ENCODE results near the gene SLC22A5. TPM values are rescaled to one million over a fixed set of nuclear protein-coding genes. Genes with fewer than 3 reads are reported as not detected.

Gene SLC22A5
- total and polyA plus RNA-seq, 8 donors: 5.5 to 13.1 (median 7.8) TPM

DNA sequence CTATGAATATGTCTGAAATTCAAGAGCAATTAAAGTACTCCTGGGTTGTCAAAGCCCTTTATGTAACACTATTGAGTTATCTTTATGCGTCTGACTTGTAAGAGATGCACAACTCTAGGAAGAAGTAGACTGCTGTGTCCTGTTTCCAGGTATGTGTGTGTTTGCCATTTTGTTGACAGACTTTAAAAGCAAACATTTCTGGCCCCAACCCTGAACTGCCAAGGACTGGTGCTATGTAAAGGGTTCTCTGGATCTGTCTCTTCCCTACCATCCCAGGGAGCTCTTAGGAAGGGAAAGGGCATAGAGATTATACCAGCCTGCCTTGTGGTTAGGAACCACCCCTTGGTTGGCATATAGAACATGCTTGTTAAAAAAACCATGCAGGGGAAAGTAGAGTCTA, 12.1 kb downstream of the SLC22A5 start:
- peaks cover 0 to 4% (median 3%) of the 10 kb centered on the region in 3 donors for H3K4me1 ChIP-seq
- peaks cover 0 to 27% (median 0%) of the 10 kb centered on the region in 3 donors for H3K36me3 ChIP-seq
- no peak for FAIRE-seq
- H3K9me3 ChIP-seq: no peaks in the 10 kb centered on the region
- no peaks in the 10 kb centered on the region for H3K27me3 ChIP-seq
- ATAC-seq: no peak
- no peak overlapping the region for H3K27ac ChIP-seq
- TF ChIP-seq, protein P1, sequence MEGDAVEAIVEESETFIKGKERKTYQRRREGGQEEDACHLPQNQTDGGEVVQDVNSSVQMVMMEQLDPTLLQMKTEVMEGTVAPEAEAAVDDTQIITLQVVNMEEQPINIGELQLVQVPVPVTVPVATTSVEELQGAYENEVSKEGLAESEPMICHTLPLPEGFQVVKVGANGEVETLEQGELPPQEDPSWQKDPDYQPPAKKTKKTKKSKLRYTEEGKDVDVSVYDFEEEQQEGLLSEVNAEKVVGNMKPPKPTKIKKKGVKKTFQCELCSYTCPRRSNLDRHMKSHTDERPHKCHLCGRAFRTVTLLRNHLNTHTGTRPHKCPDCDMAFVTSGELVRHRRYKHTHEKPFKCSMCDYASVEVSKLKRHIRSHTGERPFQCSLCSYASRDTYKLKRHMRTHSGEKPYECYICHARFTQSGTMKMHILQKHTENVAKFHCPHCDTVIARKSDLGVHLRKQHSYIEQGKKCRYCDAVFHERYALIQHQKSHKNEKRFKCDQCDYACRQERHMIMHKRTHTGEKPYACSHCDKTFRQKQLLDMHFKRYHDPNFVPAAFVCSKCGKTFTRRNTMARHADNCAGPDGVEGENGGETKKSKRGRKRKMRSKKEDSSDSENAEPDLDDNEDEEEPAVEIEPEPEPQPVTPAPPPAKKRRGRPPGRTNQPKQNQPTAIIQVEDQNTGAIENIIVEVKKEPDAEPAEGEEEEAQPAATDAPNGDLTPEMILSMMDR (IDR thresholded peaks at IDR 0.05): no peak
- intact Hi-C loops (cut with DNase I): loop anchor here in 2 of 3 donors (2.0 to 10.0 kb wide), 2 partner anchors 119 to 123 kb away; no protein-coding TSS in a partner anchor
- WGBS, 2 donors: 68 to 89% methylated on average over 1 of the region's 1 CpG
- no peak for DNase-seq
- no peak overlapping the region for H3K4me3 ChIP-seq

DNA sequence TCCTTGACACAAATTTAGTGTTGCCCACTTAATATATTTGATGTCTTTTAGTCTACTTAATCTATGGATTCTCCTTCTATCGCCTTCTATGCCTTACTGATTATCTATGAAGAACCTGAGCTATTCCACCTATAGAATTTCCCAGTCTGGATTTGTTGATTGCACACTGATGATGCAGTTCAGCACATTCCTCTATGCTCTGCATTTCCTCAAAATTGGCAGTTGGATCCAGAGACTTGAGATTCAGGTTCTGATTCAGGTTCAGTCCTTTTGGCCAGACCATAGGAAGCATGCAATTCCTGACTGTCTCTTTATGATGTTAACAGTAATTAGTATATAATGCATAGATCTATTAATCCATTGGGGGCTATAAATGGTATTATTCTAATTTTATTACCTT, 13.8 kb downstream of the SLC22A5 start:
- DNase-seq (no peak), ATAC-seq (no peak), FAIRE-seq (no peak)
- Histone ChIP-seq H3K9me3 (no peaks in the 10 kb centered on the region), H3K4me1 (peaks cover 0 to 20% (median 4%) of the 10 kb centered on the region in 3 donors), H3K4me3 (no peak overlapping the region), H3K27ac (no peak overlapping the region), H3K36me3 (peaks cover 0 to 27% (median 0%) of the 10 kb centered on the region in 3 donors), H3K27me3 (no peaks in the 10 kb centered on the region)
- WGBS, 2 donors: 67 to 95% methylated on average over 1 of the region's 1 CpG
- intact Hi-C loops (cut with DNase I): loop anchor here in 2 of 3 donors (2.0 to 10.0 kb wide), 2 partner anchors 118 to 122 kb away; no protein-coding TSS in a partner anchor
- TF ChIP-seq, protein P1 (IDR thresholded peaks at IDR 0.05): no peak

DNA sequence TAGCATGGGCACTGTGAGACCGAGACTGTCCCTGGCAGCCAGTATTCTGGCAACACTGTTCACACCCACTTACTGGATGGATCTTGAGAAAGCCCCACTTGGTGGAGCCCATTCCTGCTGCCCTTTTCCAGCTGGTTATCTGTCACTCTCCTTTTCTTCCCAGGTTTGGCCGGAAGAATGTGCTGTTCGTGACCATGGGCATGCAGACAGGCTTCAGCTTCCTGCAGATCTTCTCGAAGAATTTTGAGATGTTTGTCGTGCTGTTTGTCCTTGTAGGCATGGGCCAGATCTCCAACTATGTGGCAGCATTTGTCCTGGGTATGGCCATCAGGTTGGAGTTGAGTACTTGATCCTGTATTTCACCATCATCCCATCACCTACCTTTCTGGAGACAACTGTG, 14.5 kb downstream of the SLC22A5 start:
- intact Hi-C loops (cut with DNase I): loop anchor here in 2 of 3 donors (2.0 to 10.0 kb wide), 2 partner anchors 117 to 121 kb away; no protein-coding TSS in a partner anchor
- no peak for ATAC-seq
- H3K9me3 ChIP-seq: no peaks in the 10 kb centered on the region
- H3K36me3 ChIP-seq: peaks cover 0 to 20% (median 0%) of the 10 kb centered on the region in 3 donors
- TF ChIP-seq, protein P1 (IDR thresholded peaks at IDR 0.05): no peak
- DNase-seq: no peak
- H3K4me1 ChIP-seq: peaks cover 0 to 27% (median 6%) of the 10 kb centered on the region in 3 donors
- H3K4me3 ChIP-seq: no peak overlapping the region
- no peak overlapping the region for H3K27ac ChIP-seq
- 81 to 93% methylated on average over 5 of the region's 5 CpGs for WGBS, 2 donors
- no peaks in the 10 kb centered on the region for H3K27me3 ChIP-seq
- FAIRE-seq: no peak

DNA sequence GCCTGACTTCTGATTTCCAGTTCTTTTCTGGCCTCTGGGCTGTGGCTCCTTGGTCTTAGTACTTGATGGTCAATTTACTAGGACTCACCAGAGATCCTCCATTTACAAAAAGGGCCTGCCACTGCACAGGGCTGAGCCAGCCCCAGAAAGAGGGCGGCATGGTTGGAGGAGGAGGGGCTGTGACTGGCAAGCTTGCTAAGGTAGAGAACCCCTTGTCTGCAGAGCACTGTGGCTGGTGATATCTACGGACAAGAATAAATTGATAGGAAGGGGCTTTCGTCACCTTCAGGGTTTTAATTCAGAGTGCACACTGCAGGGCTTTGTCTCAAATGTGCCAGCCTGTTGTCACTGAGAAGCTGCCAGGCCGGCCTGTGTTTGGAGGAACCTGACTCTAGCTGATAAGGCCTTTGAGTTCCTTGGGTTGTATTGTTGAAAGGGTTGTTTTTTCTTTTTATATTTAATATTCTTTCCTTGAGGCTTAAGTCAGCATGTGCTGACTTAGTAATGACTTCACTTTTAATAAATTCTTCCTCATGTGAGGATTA, 15.1 kb downstream of the SLC22A5 start:
- peaks cover 0 to 33% (median 8%) of the 10 kb centered on the region in 3 donors for H3K4me1 ChIP-seq
- no peak for FAIRE-seq
- intact Hi-C loops (cut with DNase I): loop anchor here in 1 of 3 donors (10.0 kb wide), 1 partner anchor 120 kb away; no protein-coding TSS in a partner anchor
- H3K36me3 ChIP-seq: peaks cover 0 to 14% (median 0%) of the 10 kb centered on the region in 3 donors
- H3K27ac ChIP-seq: no peak overlapping the region
- no peak for DNase-seq
- no peak for ATAC-seq
- WGBS, 2 donors: 79% methylated on average over 4 of the region's 4 CpGs
- no peaks in the 10 kb centered on the region for H3K9me3 ChIP-seq
- TF ChIP-seq, protein P1 (IDR thresholded peaks at IDR 0.05): no peak
- H3K27me3 ChIP-seq: no peaks in the 10 kb centered on the region
- H3K4me3 ChIP-seq: no peak overlapping the region
